Measurements from ENCODE around the gene MTMR3. TPM values are rescaled to one million over a fixed set of nuclear protein-coding genes. Genes with fewer than 3 reads are reported as not detected.

MTMR3 gene
- total RNA-seq, 1 donor from 2014 or later = 26.1 TPM

DNA sequence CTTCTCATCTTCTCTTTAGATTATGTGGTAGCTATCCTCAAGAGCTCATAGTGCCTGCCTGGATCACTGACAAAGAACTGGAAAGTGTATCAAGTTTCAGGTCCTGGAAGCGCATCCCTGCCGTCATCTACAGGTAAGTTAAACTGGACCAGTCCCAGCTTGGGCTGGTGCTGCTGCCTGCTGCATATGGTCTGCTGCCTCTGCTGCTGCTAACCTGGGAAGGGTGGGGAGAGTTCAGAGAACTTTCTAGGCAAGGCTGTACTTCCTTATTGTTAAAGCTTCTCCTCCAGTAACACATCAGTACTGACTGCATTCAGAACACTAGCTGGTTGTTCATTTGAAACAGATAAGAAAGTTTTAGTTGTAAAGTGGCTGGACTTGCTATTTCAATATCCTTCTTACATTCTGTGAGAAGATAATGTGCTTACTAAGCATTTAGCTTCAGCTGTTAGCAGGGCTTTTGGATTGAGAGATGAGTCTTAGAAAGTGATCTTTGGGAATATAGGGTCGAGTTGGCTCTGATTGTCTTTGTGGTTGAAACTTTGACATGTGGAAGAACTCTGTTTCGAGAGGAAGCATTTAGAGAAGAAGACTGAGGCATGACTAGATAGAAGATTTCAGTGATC is 120.0 kb downstream of the MTMR3 start:
- Histone ChIP-seq H3K4me3 (no peak overlapping the region), H3K4me1 (no peaks in the 10 kb centered on the region), H3K27me3 (no peaks in the 10 kb centered on the region), H3K36me3 (peaks cover 25 to 41% of the 10 kb centered on the region in 2 donors), H3K9me3 (no peaks in the 10 kb centered on the region), H3K27ac (no peak overlapping the region)
- TF ChIP-seq, protein P1, sequence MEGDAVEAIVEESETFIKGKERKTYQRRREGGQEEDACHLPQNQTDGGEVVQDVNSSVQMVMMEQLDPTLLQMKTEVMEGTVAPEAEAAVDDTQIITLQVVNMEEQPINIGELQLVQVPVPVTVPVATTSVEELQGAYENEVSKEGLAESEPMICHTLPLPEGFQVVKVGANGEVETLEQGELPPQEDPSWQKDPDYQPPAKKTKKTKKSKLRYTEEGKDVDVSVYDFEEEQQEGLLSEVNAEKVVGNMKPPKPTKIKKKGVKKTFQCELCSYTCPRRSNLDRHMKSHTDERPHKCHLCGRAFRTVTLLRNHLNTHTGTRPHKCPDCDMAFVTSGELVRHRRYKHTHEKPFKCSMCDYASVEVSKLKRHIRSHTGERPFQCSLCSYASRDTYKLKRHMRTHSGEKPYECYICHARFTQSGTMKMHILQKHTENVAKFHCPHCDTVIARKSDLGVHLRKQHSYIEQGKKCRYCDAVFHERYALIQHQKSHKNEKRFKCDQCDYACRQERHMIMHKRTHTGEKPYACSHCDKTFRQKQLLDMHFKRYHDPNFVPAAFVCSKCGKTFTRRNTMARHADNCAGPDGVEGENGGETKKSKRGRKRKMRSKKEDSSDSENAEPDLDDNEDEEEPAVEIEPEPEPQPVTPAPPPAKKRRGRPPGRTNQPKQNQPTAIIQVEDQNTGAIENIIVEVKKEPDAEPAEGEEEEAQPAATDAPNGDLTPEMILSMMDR (IDR thresholded peaks at IDR 0.05) = no peak
- DNase-seq (ENCODE audit: low spot score in 2 of 2) = no peak
- intact Hi-C loops (cut with DNase I) = loop anchor here (10.0 kb wide), 2 partner anchors 118 to 368 kb away; partner anchors contain the start of gene MTMR3

DNA sequence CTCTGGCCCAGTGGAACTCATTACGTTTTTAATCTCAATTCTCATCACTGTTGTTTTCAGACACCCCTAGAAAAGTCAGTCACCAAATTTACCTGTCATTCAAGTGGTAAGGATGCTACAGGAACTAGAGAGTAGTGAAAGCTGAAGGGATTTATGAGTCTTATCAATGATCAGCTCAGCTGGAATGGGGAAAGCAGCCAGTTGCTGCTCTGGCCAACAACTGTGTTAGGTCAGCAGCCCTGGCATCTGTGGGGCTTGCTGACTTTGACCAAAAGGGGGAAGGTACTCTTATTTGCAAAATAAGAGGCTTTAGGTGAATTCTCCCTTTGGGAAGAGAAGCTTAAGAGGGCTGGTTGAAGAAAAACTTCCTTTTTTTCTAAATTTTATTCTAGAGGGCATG is 121.1 kb downstream of the MTMR3 start:
- H3K4me3 ChIP-seq = no peak overlapping the region
- H3K27ac ChIP-seq = no peak overlapping the region
- peaks cover 30 to 49% of the 10 kb centered on the region in 2 donors for H3K36me3 ChIP-seq
- no peaks in the 10 kb centered on the region for H3K9me3 ChIP-seq
- no peaks in the 10 kb centered on the region for H3K27me3 ChIP-seq
- H3K4me1 ChIP-seq = no peaks in the 10 kb centered on the region
- intact Hi-C loops (cut with DNase I) = loop anchor here (10.0 kb wide), 2 partner anchors 119 to 369 kb away; partner anchors contain the start of gene MTMR3
- TF ChIP-seq, protein P1 (IDR thresholded peaks at IDR 0.05) = no peak
- DNase-seq (ENCODE audit: low spot score in 2 of 2) = no peak

DNA sequence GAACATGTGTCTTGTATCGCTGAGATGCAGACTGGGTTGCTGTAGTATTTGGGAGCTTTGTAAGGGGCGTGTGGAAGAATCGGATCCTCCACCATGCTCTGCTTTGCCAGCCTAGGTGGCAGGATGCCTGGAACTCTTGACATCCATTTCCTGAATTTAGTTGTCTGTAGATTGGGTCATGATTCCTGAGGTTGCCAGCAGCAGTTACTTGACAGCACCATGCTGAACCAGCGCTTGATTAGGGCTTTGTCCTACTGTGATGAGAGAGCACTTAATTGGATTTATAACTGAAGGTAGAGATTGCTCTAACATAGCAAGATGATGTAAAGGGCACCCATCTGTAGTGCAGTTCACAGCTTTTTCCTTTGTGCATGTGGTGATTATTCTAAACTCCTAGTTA is 121.7 kb downstream of the MTMR3 start:
- Histone ChIP-seq H3K9me3 (no peaks in the 10 kb centered on the region), H3K4me3 (no peak overlapping the region), H3K27me3 (no peaks in the 10 kb centered on the region), H3K36me3 (peaks cover 33 to 52% of the 10 kb centered on the region in 2 donors), H3K27ac (no peak overlapping the region), H3K4me1 (no peaks in the 10 kb centered on the region)
- intact Hi-C loops (cut with DNase I) = loop anchor here (1.0 to 10.0 kb wide), 3 partner anchors 120 to 370 kb away; partner anchors contain the start of genes ASCC2 and MTMR3
- no peak for DNase-seq (ENCODE audit: low spot score in 2 of 2)
- TF ChIP-seq, protein P1 (IDR thresholded peaks at IDR 0.05) = no peak

DNA sequence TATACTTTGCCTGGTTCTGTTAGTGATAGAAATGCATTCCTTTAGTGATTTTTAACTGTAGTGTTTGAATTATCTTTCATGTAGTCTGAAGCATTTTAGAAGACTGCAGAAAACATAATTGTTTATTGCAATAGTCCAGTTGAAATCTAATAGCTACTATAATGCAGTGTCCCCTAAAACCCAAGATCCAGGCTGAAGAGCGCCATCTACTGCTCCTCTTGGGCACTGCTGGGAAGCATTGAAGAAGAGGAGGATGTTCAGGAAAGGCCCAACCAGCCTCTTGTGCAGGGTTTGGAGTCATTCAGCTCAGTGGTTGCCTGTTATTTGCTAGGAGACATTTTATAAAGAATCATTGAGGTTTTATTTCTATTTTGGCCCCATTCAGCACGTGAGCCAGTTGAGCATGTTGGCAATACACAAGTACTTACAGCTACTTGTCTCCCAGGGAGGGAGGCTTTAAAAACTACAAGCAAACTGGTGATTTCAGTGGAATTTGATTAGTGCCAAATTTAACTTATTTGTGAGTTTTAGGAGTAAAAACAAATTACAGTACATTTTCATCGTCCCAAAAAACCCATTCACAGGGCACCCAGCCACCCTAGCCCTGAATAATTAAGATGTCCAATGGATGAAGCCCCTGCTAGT is 122.4 kb downstream of the MTMR3 start:
- Histone ChIP-seq H3K27ac (no peak overlapping the region), H3K4me3 (no peak overlapping the region), H3K4me1 (no peaks in the 10 kb centered on the region), H3K36me3 (peaks cover 40 to 54% of the 10 kb centered on the region in 2 donors), H3K27me3 (no peaks in the 10 kb centered on the region), H3K9me3 (no peaks in the 10 kb centered on the region)
- TF ChIP-seq, protein P1 (IDR thresholded peaks at IDR 0.05) = peak; percentile 79 to 95 (median 95)
- intact Hi-C loops (cut with DNase I) = loop anchor here (1.0 to 10.0 kb wide), 3 partner anchors 121 to 371 kb away; partner anchors contain the start of genes ASCC2 and MTMR3
- peak in 1 of 2 donors; percentile 79 for DNase-seq (ENCODE audit: low spot score in 2 of 2)

DNA sequence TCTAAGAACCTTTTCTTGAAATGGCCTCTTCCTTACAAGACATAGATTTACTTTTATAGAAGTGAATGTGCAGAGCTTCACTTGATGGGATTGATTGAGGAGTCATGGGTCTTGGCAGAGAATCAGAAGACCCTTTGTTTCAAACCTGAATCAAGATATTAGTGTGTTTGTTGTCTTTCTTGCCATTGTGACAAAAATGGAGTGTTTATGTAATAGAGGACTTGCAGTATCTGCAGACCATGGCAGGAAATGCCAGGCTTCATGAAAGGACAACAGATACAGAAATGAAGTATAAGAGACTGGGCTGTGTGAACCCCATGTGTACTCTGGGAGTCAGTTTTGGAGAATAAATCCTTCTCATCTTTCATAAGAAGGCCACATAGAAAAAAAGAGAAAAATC is 124.4 kb downstream of the MTMR3 start:
- intact Hi-C loops (cut with DNase I) = loop anchor here (10.0 kb wide), 2 partner anchors 123 to 373 kb away; partner anchors contain the start of gene MTMR3
- TF ChIP-seq, protein P1 (IDR thresholded peaks at IDR 0.05) = no peak
- no peaks in the 10 kb centered on the region for H3K27me3 ChIP-seq
- H3K36me3 ChIP-seq = peaks cover 43 to 65% of the 10 kb centered on the region in 2 donors
- H3K27ac ChIP-seq = no peak overlapping the region
- H3K4me3 ChIP-seq = no peak overlapping the region
- no peaks in the 10 kb centered on the region for H3K4me1 ChIP-seq
- no peak for DNase-seq (ENCODE audit: low spot score in 2 of 2)
- H3K9me3 ChIP-seq = no peaks in the 10 kb centered on the region

Measured in ascending aorta (tissue), 2 donors.